Measurements from ENCODE around the gene NLGN1. TPM values are rescaled to one million over a fixed set of nuclear protein-coding genes. Genes with fewer than 3 reads are reported as not detected.

The NLGN1 gene
- total RNA-seq, 1 experiment from 2014 or later, result 0.85 TPM

DNA sequence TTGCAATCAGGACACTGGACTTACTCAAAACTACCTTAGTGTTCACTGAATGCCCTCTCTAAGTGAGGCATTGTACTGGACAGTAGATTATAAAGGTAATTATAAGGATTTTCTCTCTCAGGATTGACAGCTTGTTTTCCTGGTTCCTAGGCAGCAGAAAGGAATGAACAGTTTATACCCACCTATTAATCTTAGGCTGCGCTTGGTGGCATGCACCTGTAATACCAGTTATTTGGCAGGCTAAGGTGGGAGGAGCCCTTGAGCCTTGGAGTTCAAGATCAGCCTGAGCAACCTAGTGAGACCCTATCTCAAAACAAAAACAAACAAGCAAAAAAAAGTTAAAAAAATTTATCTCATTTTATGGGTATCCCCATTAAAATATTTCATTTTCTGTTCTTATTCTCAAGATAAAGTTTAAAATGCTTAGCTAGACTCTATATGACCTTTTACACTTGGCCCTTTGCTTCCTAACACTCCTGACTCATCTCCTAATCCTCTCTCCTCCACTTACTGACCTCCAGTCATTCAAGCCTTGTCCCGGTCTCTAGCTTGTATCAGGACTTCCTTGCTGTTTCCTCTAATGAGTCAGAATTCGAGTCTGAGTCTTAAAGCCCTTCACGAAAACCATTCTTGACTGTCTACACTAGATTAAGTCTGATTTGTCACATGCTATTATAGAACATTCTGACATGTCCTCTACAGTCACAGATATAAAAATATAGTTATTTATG is 348.6 kb downstream of the NLGN1 start:
- H3K9me3 ChIP-seq (ENCODE audit: control insufficient read depth, insufficient read depth, low read depth, low read length), result no peaks in the 10 kb centered on the region
- no peaks in the 10 kb centered on the region for H3K36me3 ChIP-seq (ENCODE audit: control insufficient read depth, insufficient read depth, low read length)
- H3K4me3 ChIP-seq (ENCODE audit: low read depth in 2 of 2, low read length in 2 of 2), result no peak overlapping the region
- DNase-seq (ENCODE audit: low read depth, low spot score) (no peak), ATAC-seq (no peak)
- no peak overlapping the region for H3K27ac ChIP-seq (ENCODE audit: low read length)
- in situ Hi-C loops (cut with HindIII; ENCODE audit: low pct_unique_long_range_greater_than_20kb, low sequenced_read_pairs), result no loop called here
- no peaks in the 10 kb centered on the region for H3K27me3 ChIP-seq (ENCODE audit: control insufficient read depth, insufficient read depth, low read length)
- no peaks in the 10 kb centered on the region for H3K4me1 ChIP-seq (ENCODE audit: control insufficient read depth, insufficient read depth, low read length)
- BruUV-seq (replicated peaks), result no TSS peak
- intact Hi-C loops (cut with micrococcal nuclease; ENCODE audit: unreplicated experiment), result no loop called here
- ChIA-PET POLR2A (no interaction called here), CTCF (interaction anchor here (0.6 kb wide), 1 partner anchor 327 kb away, joined by 3 read pairs; no protein-coding TSS in a partner anchor)
- no peak for TF ChIP-seq SIN3A (IDR thresholded peaks at IDR 0.05; ENCODE audit: borderline replicate concordance, insufficient read depth, low read depth, low read length)
- TF ChIP-seq, protein P1, sequence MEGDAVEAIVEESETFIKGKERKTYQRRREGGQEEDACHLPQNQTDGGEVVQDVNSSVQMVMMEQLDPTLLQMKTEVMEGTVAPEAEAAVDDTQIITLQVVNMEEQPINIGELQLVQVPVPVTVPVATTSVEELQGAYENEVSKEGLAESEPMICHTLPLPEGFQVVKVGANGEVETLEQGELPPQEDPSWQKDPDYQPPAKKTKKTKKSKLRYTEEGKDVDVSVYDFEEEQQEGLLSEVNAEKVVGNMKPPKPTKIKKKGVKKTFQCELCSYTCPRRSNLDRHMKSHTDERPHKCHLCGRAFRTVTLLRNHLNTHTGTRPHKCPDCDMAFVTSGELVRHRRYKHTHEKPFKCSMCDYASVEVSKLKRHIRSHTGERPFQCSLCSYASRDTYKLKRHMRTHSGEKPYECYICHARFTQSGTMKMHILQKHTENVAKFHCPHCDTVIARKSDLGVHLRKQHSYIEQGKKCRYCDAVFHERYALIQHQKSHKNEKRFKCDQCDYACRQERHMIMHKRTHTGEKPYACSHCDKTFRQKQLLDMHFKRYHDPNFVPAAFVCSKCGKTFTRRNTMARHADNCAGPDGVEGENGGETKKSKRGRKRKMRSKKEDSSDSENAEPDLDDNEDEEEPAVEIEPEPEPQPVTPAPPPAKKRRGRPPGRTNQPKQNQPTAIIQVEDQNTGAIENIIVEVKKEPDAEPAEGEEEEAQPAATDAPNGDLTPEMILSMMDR (IDR thresholded peaks at IDR 0.05), result no peak
- TF ChIP-seq, protein P2, sequence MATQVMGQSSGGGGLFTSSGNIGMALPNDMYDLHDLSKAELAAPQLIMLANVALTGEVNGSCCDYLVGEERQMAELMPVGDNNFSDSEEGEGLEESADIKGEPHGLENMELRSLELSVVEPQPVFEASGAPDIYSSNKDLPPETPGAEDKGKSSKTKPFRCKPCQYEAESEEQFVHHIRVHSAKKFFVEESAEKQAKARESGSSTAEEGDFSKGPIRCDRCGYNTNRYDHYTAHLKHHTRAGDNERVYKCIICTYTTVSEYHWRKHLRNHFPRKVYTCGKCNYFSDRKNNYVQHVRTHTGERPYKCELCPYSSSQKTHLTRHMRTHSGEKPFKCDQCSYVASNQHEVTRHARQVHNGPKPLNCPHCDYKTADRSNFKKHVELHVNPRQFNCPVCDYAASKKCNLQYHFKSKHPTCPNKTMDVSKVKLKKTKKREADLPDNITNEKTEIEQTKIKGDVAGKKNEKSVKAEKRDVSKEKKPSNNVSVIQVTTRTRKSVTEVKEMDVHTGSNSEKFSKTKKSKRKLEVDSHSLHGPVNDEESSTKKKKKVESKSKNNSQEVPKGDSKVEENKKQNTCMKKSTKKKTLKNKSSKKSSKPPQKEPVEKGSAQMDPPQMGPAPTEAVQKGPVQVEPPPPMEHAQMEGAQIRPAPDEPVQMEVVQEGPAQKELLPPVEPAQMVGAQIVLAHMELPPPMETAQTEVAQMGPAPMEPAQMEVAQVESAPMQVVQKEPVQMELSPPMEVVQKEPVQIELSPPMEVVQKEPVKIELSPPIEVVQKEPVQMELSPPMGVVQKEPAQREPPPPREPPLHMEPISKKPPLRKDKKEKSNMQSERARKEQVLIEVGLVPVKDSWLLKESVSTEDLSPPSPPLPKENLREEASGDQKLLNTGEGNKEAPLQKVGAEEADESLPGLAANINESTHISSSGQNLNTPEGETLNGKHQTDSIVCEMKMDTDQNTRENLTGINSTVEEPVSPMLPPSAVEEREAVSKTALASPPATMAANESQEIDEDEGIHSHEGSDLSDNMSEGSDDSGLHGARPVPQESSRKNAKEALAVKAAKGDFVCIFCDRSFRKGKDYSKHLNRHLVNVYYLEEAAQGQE (IDR thresholded peaks at IDR 0.05; ENCODE audit: insufficient read depth in 1 of 2, low read depth in 2 of 2, low read length in 1 of 2), result no peak
- TF ChIP-seq POLR2AphosphoS5 (IDR thresholded peaks at IDR 0.05; ENCODE audit: low read depth, low read length), result no peak
- TF ChIP-seq TCF7L2 (IDR thresholded peaks at IDR 0.05; ENCODE audit: low read depth, low read length), result no peak

DNA sequence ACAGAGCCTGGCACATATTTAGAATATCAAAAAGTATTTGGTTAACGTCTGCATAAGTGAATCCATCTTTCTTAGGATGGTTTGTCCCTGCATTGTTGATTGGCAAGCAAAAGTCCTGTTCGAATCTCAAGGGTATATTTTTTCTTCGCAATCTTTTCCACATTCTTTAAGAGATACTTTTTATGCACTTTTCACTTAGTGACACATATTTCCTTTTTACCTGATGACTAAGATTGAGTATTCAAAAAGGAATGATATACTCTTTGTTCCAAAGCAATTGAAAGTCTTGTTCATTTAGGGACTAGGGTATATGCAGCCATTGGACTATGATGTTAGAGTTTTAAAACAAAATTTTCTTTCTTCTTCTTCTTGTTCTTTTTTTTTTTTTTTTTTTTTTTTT is 349.9 kb downstream of the NLGN1 start:
- DNase-seq (ENCODE audit: low read depth, low spot score), result no peak
- BruUV-seq (replicated peaks), result no TSS peak
- intact Hi-C loops (cut with micrococcal nuclease; ENCODE audit: unreplicated experiment), result no loop called here
- no peak overlapping the region for H3K4me3 ChIP-seq (ENCODE audit: low read depth in 2 of 2, low read length in 2 of 2)
- no peaks in the 10 kb centered on the region for H3K4me1 ChIP-seq (ENCODE audit: control insufficient read depth, insufficient read depth, low read length)
- no peak overlapping the region for H3K27ac ChIP-seq (ENCODE audit: low read length)
- in situ Hi-C loops (cut with HindIII; ENCODE audit: low pct_unique_long_range_greater_than_20kb, low sequenced_read_pairs), result no loop called here
- H3K9me3 ChIP-seq (ENCODE audit: control insufficient read depth, insufficient read depth, low read depth, low read length), result no peaks in the 10 kb centered on the region
- no peaks in the 10 kb centered on the region for H3K36me3 ChIP-seq (ENCODE audit: control insufficient read depth, insufficient read depth, low read length)
- no peaks in the 10 kb centered on the region for H3K27me3 ChIP-seq (ENCODE audit: control insufficient read depth, insufficient read depth, low read length)
- ChIA-PET CTCF (no interaction called here), POLR2A (no interaction called here)
- TF ChIP-seq, protein P2 (IDR thresholded peaks at IDR 0.05; ENCODE audit: insufficient read depth in 1 of 2, low read depth in 2 of 2, low read length in 1 of 2), result no peak
- no peak for TF ChIP-seq TCF7L2 (IDR thresholded peaks at IDR 0.05; ENCODE audit: low read depth, low read length)
- TF ChIP-seq POLR2AphosphoS5 (IDR thresholded peaks at IDR 0.05; ENCODE audit: low read depth, low read length), result no peak
- TF ChIP-seq SIN3A (IDR thresholded peaks at IDR 0.05; ENCODE audit: borderline replicate concordance, insufficient read depth, low read depth, low read length), result no peak
- TF ChIP-seq, protein P1 (IDR thresholded peaks at IDR 0.05), result no peak
- ATAC-seq, result no peak

All from Panc1 (cell line).